ENCODE results near the gene KTI12. TPM values are rescaled to one million over a fixed set of nuclear protein-coding genes. Genes with fewer than 3 reads are reported as not detected.

Gene KTI12, protein sequence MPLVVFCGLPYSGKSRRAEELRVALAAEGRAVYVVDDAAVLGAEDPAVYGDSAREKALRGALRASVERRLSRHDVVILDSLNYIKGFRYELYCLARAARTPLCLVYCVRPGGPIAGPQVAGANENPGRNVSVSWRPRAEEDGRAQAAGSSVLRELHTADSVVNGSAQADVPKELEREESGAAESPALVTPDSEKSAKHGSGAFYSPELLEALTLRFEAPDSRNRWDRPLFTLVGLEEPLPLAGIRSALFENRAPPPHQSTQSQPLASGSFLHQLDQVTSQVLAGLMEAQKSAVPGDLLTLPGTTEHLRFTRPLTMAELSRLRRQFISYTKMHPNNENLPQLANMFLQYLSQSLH
- 10.1 and 11.9 TPM in 2 replicates for total RNA-seq

DNA sequence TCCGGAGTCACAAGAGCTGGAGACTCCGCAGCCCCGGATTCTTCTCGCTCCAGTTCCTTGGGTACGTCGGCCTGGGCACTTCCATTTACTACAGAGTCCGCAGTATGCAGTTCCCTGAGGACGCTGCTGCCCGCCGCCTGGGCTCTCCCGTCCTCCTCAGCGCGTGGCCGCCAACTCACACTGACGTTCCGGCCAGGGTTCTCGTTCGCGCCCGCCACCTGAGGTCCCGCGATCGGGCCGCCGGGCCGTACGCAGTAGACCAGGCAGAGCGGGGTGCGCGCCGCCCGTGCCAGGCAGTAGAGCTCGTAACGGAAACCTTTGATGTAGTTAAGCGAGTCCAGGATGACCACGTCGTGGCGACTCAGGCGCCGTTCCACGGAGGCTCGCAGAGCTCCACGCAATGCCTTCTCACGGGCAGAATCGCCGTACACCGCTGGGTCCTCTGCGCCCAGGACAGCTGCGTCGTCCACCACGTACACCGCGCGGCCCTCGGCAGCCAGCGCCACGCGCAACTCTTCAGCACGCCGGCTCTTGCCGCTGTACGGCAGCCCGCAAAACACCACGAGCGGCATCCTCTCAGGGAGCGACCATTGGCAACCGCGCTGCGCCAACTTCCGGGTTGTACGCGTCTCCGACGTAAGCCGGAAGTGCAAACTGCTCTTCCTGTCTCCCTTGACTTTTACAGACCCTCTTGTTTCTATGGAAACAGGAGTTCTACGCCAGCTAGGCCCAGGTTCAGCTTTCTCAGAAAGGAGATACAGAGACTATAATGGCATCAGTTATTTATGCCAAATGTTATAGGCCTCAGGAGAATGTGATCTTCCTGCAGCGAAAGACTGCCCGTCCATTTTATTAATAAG lies at the start of gene KTI12:
Gene KTI12, minus strand, starts transcription at position 621 of the 860 bp plus-strand sequence. Its CDS starts 49 bp downstream, at position 572.

DNA sequence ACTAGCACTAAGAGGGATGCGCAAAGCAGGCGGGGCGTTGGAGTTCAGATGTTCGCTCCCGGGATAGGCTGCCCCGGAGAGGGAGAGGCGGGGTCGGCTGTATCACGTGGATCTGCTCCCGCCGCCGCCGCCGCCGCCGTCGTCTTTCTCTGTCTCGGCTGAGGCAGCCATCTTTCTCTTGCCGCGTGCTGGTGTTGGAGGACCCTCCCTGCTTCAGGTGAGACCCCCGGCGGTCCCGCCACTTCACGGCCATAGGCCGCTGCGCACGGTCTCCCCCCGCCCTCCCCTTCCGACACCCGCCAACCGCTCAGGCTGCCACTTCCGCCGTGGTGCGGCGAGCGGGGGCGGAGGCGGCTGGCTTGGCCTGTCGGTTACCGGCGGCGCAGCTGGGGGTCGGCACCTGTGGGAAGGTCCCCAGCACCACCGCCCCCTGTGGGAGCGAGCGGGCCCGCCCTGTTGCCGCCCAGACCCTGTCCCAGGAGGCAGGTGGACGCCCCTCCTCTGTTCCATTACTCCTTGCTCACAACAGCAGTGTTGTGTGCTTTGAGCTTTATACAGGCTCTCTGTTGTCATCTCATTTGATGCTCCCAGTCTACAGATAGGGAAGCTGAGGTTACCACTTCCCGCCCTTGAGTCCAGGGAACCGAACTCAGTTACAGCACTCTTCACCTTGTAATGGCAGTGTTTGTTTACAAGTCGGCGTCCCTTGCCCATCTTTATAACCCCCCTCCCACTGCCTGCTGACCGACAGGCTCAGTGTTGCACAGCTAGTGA lies 22.7 kb upstream of the KTI12 start, which contains the start of gene BTF3L4:
Gene BTF3L4, plus strand, starts transcription at position 133 of the 774 bp plus-strand sequence. CDS start 3,553 bp downstream, outside the sequence.

DNA sequence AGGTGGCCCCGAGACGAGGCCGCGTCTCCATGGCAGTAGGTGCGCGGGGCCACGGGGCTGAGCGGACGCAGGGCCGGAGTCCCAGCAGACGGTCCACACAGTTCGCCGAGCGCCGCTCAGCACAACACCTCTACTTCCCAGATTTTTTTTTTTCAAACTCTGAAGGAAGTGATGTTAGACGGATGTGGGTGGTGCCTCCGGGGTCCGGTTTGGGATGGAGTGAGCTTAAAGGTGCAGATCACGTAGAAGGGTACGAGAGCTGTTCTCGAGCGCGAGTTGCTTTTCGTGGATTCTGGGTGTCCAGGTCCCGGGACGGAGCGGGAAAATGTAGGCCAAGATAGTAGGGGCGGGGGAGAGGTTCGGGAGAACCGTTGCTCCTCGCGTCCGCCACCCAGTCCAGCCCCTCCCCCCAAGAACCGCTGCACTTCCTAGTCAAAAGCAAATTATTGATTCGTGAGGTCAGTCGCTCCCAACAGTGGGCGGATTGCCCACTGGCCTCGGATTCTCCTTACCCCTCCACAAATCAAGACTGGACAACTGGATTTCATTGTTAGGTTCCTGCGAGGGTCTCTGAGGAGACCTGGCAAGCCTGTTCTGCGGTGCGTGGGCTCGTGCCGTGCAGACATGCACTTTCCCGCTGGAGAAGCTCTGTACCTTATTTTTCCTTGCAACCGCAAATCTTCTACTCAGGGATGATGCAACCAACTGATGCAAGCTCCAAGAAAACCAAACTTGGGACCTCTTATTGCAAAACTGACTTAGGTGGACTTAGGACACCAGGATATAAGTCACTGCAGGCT lies 21.7 kb upstream of the KTI12 start, which contains the start of gene TXNDC12:
Gene TXNDC12, minus strand, starts transcription at position 126 of the 800 bp plus-strand sequence. Its CDS starts 95 bp downstream, at position 31.

DNA sequence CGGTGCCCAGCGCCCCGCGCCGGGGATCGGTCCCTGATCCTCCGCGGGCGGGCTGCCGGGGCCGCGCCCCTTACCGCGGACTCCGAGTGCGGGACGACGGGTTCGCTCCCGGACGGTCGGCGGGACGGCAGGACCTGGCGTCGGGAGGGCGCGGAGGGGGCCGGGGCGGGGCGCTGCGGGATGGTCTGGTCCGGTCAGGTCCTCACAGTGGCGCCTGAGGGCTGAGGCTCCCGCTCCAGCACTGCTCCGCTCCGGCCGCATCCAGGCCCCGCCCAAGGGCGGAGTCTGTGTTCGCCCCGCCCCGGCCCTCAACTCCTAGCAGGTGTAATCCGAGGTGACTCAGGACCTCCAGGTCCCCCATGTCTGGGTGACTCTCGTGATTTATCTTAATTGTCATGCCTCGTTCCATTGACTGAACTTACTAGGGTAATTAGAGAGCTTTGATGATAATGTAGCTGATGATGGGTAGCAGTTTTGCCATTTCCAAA lies 43.1 kb downstream of the KTI12 start, which contains the start of gene RAB3B:
Gene RAB3B, minus strand, starts transcription at position 223 of the 488 bp plus-strand sequence. CDS start 13,583 bp downstream, outside the sequence.

Other genes with a start within 250 kb of the KTI12 start
- 109 and 111 TPM in 2 replicates for gene NRDC, start 155.1 kb downstream of the KTI12 start, total RNA-seq
- 28.3 and 37.1 TPM in 2 replicates for gene RAB3B, start 43.1 kb downstream of the KTI12 start, total RNA-seq
- 25.2 and 25.5 TPM in 2 replicates for gene TXNDC12, start 21.4 kb upstream of the KTI12 start, total RNA-seq
- gene BTF3L4, start 22.5 kb upstream of the KTI12 start, total RNA-seq = 22.4 and 29.7 TPM in 2 replicates
- gene ZFYVE9, start 108.3 kb upstream of the KTI12 start, total RNA-seq = 40.7 and 45.1 TPM in 2 replicates

Measured in smooth muscle cell of the pulmonary artery (primary cell).